HL-60 (cell line): Measurements from ENCODE around the gene IFIT5.

ENCODE experiments used
- GABPA ChIP-seq: IDR thresholded peaks from 2 replicates; pipeline ENCODE4 v1.6.1; 2012; ENCODE audit warnings: low read depth
- POLR2AphosphoS5 ChIP-seq: IDR thresholded peaks from 2 replicates; pipeline ENCODE4 v1.6.1; 2012; ENCODE audit warnings: low read depth
- SPI1 ChIP-seq: IDR thresholded peaks from 2 replicates; pipeline ENCODE4 v1.6.1; 2012; ENCODE audit warnings: low read depth, mild to moderate bottlenecking, borderline replicate concordance
- TF ChIP-seq, protein P1 (sequence below): IDR thresholded peaks from 2 replicates; pipeline ENCODE4 v1.6.1; 2012; ENCODE audit warnings: low read depth; ENCODE audit not compliant: insufficient replicate concordance
- TF ChIP-seq, protein P2 (sequence below): IDR thresholded peaks from one replicate; pipeline ENCODE4 v1.5.1; 2011; ENCODE audit warnings: low read length, control low read depth, inconsistent platforms; ENCODE audit not compliant: insufficient read depth

DNA sequence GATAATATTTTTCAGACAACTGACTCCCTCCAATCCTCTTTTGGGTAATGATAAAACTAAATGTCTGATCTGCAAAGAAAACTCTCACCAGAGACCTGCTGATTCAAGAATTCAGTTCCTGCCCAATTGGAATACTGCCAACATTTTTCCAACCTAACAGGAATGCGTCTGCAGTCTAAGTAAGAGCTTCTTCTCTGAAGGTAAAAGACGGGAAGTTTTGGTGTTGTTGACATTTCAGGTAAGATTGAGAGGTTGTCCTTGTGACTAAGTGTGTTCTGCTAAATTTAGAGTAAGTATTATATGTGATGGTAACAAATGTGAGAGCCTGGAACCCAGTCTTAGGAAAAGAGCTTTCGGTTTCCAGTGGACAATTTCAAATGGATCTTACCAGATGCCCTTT, 17.6 kb downstream of the IFIT5 start:
- TF ChIP-seq POLR2AphosphoS5 (no peak), GABPA (no peak), SPI1 (no peak)
- TF ChIP-seq, protein P1, sequence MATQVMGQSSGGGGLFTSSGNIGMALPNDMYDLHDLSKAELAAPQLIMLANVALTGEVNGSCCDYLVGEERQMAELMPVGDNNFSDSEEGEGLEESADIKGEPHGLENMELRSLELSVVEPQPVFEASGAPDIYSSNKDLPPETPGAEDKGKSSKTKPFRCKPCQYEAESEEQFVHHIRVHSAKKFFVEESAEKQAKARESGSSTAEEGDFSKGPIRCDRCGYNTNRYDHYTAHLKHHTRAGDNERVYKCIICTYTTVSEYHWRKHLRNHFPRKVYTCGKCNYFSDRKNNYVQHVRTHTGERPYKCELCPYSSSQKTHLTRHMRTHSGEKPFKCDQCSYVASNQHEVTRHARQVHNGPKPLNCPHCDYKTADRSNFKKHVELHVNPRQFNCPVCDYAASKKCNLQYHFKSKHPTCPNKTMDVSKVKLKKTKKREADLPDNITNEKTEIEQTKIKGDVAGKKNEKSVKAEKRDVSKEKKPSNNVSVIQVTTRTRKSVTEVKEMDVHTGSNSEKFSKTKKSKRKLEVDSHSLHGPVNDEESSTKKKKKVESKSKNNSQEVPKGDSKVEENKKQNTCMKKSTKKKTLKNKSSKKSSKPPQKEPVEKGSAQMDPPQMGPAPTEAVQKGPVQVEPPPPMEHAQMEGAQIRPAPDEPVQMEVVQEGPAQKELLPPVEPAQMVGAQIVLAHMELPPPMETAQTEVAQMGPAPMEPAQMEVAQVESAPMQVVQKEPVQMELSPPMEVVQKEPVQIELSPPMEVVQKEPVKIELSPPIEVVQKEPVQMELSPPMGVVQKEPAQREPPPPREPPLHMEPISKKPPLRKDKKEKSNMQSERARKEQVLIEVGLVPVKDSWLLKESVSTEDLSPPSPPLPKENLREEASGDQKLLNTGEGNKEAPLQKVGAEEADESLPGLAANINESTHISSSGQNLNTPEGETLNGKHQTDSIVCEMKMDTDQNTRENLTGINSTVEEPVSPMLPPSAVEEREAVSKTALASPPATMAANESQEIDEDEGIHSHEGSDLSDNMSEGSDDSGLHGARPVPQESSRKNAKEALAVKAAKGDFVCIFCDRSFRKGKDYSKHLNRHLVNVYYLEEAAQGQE: no peak
- TF ChIP-seq, protein P2, sequence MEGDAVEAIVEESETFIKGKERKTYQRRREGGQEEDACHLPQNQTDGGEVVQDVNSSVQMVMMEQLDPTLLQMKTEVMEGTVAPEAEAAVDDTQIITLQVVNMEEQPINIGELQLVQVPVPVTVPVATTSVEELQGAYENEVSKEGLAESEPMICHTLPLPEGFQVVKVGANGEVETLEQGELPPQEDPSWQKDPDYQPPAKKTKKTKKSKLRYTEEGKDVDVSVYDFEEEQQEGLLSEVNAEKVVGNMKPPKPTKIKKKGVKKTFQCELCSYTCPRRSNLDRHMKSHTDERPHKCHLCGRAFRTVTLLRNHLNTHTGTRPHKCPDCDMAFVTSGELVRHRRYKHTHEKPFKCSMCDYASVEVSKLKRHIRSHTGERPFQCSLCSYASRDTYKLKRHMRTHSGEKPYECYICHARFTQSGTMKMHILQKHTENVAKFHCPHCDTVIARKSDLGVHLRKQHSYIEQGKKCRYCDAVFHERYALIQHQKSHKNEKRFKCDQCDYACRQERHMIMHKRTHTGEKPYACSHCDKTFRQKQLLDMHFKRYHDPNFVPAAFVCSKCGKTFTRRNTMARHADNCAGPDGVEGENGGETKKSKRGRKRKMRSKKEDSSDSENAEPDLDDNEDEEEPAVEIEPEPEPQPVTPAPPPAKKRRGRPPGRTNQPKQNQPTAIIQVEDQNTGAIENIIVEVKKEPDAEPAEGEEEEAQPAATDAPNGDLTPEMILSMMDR: no peak
